Testis (tissue), 2 donors: ENCODE results near the gene DCTPP1.

Experiments
- POLR2A ChIP-seq: fragments of 450-650 bp; IDR thresholded peaks from one replicate; pipeline ENCODE4 v1.6.1; 2017; ENCODE audit warnings: antibody characterized with exemption, mild to moderate bottlenecking, moderate library complexity
- TF ChIP-seq, protein P1 (sequence below), 3 experiments: fragments of 450-650 bp in 2 of 3; fragments of 200-600 bp in 1 of 3; sonication (generic) in 1 of 3; IDR thresholded peaks; one replicate each; pipeline ENCODE4 v1.5.1; 2016 to 2019; ENCODE audit warnings: antibody characterized with exemption in 3 of 3, mild to moderate bottlenecking in 2 of 3, moderate library complexity in 1 of 3

GRCh38 chr16:30447512-30448226 lies 17.8 kb upstream of the DCTPP1 start:
- TF ChIP-seq POLR2A: no peak
- TF ChIP-seq, protein P1, sequence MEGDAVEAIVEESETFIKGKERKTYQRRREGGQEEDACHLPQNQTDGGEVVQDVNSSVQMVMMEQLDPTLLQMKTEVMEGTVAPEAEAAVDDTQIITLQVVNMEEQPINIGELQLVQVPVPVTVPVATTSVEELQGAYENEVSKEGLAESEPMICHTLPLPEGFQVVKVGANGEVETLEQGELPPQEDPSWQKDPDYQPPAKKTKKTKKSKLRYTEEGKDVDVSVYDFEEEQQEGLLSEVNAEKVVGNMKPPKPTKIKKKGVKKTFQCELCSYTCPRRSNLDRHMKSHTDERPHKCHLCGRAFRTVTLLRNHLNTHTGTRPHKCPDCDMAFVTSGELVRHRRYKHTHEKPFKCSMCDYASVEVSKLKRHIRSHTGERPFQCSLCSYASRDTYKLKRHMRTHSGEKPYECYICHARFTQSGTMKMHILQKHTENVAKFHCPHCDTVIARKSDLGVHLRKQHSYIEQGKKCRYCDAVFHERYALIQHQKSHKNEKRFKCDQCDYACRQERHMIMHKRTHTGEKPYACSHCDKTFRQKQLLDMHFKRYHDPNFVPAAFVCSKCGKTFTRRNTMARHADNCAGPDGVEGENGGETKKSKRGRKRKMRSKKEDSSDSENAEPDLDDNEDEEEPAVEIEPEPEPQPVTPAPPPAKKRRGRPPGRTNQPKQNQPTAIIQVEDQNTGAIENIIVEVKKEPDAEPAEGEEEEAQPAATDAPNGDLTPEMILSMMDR (IDR thresholded peaks at IDR 0.05): no peak
